GM23338 (cell line): ENCODE data around the gene PPFIBP1.

ENCODE experiments used
- CREB1 ChIP-seq: fragments of 250-450 bp; sonication (Bioruptor Pico); IDR thresholded peaks from 2 replicates; pipeline ENCODE4 v1.5.0; 2020; ENCODE audit warnings: low read depth, mild to moderate bottlenecking, moderate library complexity
- EZH2 ChIP-seq: fragments of 200-600 bp; sonication (generic); IDR thresholded peaks from one replicate; pipeline ENCODE4 v1.8.0; 2017; ENCODE audit warnings: antibody characterized with exemption, mild to moderate bottlenecking, low read depth; ENCODE audit not compliant: unreplicated experiment
- EZH2phosphoT487 ChIP-seq: fragments of 200-600 bp; sonication (generic); IDR thresholded peaks from one replicate; pipeline ENCODE4 v1.8.1; 2018; ENCODE audit warnings: antibody characterized with exemption; ENCODE audit not compliant: unreplicated experiment
- JUNB ChIP-seq: IDR thresholded peaks from one replicate; pipeline ENCODE4 v1.6.1; 2016; ENCODE audit warnings: antibody characterized with exemption; ENCODE audit not compliant: unreplicated experiment
- POLR2AphosphoS5 ChIP-seq: IDR thresholded peaks from 2 replicates; pipeline ENCODE4 v1.6.1; 2016; ENCODE audit warnings: antibody characterized with exemption, low read depth
- TF ChIP-seq, protein P1 (sequence below), 2 experiments: fragments of 200-600 bp in 1 of 2; sonication (generic) in 1 of 2; conservative IDR thresholded peaks; 2 replicates each; pipeline versions ENCODE4 v1.5.1 to v1.6.1; 2016 to 2017; ENCODE audit warnings: antibody characterized with exemption in 2 of 2, low read depth in 2 of 2, mild to moderate bottlenecking in 2 of 2, moderate library complexity in 1 of 2
- TF ChIP-seq, protein P2 (sequence below): IDR thresholded peaks from one replicate; pipeline ENCODE4 v1.6.1; 2018; ENCODE audit warnings: antibody characterized with exemption; ENCODE audit not compliant: unreplicated experiment

DNA sequence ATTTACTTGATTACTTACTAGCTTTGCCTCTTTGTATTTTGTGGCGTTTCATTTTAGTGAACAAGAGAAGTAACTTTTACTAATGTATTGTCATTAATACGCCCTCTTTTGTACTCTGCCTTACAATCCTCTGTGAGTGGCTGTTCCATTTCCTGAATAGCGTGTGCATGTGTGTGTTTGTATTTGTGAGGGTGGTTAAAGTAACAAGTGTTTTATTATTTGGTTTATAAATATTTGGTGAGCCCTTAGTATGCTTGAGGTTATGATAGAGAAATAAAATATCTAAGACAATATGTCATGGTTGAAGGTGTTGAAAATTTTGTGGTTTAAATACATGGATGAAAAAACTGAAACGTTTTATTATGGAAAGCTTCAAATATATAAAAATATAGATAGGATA lies 100.6 kb downstream of the PPFIBP1 start:
- TF ChIP-seq, protein P1, sequence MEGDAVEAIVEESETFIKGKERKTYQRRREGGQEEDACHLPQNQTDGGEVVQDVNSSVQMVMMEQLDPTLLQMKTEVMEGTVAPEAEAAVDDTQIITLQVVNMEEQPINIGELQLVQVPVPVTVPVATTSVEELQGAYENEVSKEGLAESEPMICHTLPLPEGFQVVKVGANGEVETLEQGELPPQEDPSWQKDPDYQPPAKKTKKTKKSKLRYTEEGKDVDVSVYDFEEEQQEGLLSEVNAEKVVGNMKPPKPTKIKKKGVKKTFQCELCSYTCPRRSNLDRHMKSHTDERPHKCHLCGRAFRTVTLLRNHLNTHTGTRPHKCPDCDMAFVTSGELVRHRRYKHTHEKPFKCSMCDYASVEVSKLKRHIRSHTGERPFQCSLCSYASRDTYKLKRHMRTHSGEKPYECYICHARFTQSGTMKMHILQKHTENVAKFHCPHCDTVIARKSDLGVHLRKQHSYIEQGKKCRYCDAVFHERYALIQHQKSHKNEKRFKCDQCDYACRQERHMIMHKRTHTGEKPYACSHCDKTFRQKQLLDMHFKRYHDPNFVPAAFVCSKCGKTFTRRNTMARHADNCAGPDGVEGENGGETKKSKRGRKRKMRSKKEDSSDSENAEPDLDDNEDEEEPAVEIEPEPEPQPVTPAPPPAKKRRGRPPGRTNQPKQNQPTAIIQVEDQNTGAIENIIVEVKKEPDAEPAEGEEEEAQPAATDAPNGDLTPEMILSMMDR (conservative IDR thresholded peaks at IDR 0.05; ENCODE audit: low read depth in 2 of 2) = no peak
- TF ChIP-seq POLR2AphosphoS5 (no peak), EZH2 (no peak), JUNB (no peak), EZH2phosphoT487 (no peak), CREB1 (CRISPR knock-in tag) (no peak)
- TF ChIP-seq, protein P2, sequence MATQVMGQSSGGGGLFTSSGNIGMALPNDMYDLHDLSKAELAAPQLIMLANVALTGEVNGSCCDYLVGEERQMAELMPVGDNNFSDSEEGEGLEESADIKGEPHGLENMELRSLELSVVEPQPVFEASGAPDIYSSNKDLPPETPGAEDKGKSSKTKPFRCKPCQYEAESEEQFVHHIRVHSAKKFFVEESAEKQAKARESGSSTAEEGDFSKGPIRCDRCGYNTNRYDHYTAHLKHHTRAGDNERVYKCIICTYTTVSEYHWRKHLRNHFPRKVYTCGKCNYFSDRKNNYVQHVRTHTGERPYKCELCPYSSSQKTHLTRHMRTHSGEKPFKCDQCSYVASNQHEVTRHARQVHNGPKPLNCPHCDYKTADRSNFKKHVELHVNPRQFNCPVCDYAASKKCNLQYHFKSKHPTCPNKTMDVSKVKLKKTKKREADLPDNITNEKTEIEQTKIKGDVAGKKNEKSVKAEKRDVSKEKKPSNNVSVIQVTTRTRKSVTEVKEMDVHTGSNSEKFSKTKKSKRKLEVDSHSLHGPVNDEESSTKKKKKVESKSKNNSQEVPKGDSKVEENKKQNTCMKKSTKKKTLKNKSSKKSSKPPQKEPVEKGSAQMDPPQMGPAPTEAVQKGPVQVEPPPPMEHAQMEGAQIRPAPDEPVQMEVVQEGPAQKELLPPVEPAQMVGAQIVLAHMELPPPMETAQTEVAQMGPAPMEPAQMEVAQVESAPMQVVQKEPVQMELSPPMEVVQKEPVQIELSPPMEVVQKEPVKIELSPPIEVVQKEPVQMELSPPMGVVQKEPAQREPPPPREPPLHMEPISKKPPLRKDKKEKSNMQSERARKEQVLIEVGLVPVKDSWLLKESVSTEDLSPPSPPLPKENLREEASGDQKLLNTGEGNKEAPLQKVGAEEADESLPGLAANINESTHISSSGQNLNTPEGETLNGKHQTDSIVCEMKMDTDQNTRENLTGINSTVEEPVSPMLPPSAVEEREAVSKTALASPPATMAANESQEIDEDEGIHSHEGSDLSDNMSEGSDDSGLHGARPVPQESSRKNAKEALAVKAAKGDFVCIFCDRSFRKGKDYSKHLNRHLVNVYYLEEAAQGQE = no peak
